Measurements from ENCODE around the gene USHBP1.
A peak's percentile ranks its signal among the peaks of the same experiment; 100 is the strongest.
"Not testable (repeated sequence)": the region's sequence is repeated elsewhere in the genome, so short reads cannot be mapped to it uniquely, and the experiment has no call there.

Gene USHBP1

GRCh38 chr19:17294051-17294891 is 29.7 kb upstream of the USHBP1 start:
- DNase-seq = no peak

GRCh38 chr19:17293605-17294004 is 29.1 kb upstream of the USHBP1 start:
- DNase-seq = no peak

- DNase-seq = peak; percentile 8
Observed at GRCh38 chr19:17292301-17293074, 27.9 kb upstream of the USHBP1 start.

- DNase-seq = peak; percentile 3
Observed at GRCh38 chr19:17289489-17289888, 24.9 kb upstream of the USHBP1 start.

GRCh38 chr19:17286752-17287151 is 22.2 kb upstream of the USHBP1 start:
- no peak for DNase-seq

- no peak for DNase-seq
Observed at GRCh38 chr19:17286263-17286662, 21.7 kb upstream of the USHBP1 start.

GRCh38 chr19:17285415-17286135 is 21.0 kb upstream of the USHBP1 start:
- DNase-seq = no peak

GRCh38 chr19:17283504-17283996 is 19.0 kb upstream of the USHBP1 start:
- no peak for DNase-seq

GRCh38 chr19:17282488-17283125 is 18.1 kb upstream of the USHBP1 start:
- peak; percentile 87 for DNase-seq

GRCh38 chr19:17281391-17282304 is 17.1 kb upstream of the USHBP1 start, which contains the start of gene ANKLE1:
TSS of gene ANKLE1 (plus strand) at chr19:17281901. CDS start at chr19:17281921, 20 bp downstream.
- DNase-seq = no peak

- no peak for DNase-seq
Observed at GRCh38 chr19:17279436-17279835, 14.9 kb upstream of the USHBP1 start.

- DNase-seq = no peak
Observed at GRCh38 chr19:17275441-17276175, 11.1 kb upstream of the USHBP1 start.

- not testable (repeated sequence) for DNase-seq
Observed at GRCh38 chr19:17274892-17275291, 10.3 kb upstream of the USHBP1 start.

GRCh38 chr19:17268754-17269153 is 4.2 kb upstream of the USHBP1 start:
- DNase-seq = no peak

- peak; percentile 97 for DNase-seq
Observed at GRCh38 chr19:17266975-17267788, 2.6 kb upstream of the USHBP1 start, which contains the start of gene BABAM1. TSS of gene BABAM1 (plus strand) at chr19:17267443. CDS start at chr19:17268807, 1,364 bp downstream.

GRCh38 chr19:17266589-17266974 is 2.0 kb upstream of the USHBP1 start:
- no peak for DNase-seq

- no peak for DNase-seq
Observed at GRCh38 chr19:17266026-17266425, 1.5 kb upstream of the USHBP1 start.

- DNase-seq = no peak
Observed at GRCh38 chr19:17263712-17264640, 569 bp downstream of the USHBP1 start.

GRCh38 chr19:17262557-17262956 is 2.0 kb downstream of the USHBP1 start:
- no peak for DNase-seq

Data from NCI-H510A treated with DMSO at 0.1 percent for 48 hours (cell line).